HEK293 (cell line): ENCODE measurements around the gene DSCAM.

Experiments
- CTCF ChIP-seq: fragments of 450-650 bp; formaldehyde crosslinking; IDR thresholded peaks from 2 replicates; pipeline ENCODE4 v1.5.1; 2016; ENCODE audit warnings: missing biosample characterization, missing genetic modification characterization
- MEIS1 ChIP-seq: sonication (generic); formaldehyde crosslinking; IDR thresholded peaks from 2 replicates; pipeline ENCODE4 v1.8.1; 2022; ENCODE audit warnings: missing genetic modification reagents, mild to moderate bottlenecking, borderline replicate concordance
- MYNN ChIP-seq: fragments of 450-650 bp; formaldehyde crosslinking; IDR thresholded peaks from 2 replicates; pipeline ENCODE4 v1.5.1; 2016; ENCODE audit warnings: missing biosample characterization, missing genetic modification characterization, borderline replicate concordance
- SP2 ChIP-seq: fragments of 450-650 bp; formaldehyde crosslinking; IDR thresholded peaks from 2 replicates; pipeline ENCODE4 v1.5.1; 2016; ENCODE audit warnings: missing biosample characterization, missing genetic modification characterization
- ZFP69B ChIP-seq: fragments of 450-650 bp; formaldehyde crosslinking; IDR thresholded peaks from 2 replicates; pipeline ENCODE4 v1.5.1; 2016; ENCODE audit warnings: missing biosample characterization, missing genetic modification characterization
- ZNF146 ChIP-seq: fragments of 450-650 bp; formaldehyde crosslinking; IDR thresholded peaks from 2 replicates; pipeline ENCODE4 v1.5.1; 2016; ENCODE audit warnings: missing biosample characterization, missing genetic modification characterization
- ZNF157 ChIP-seq: fragments of 450-650 bp; formaldehyde crosslinking; IDR thresholded peaks from 2 replicates; pipeline ENCODE4 v1.5.1; 2016; ENCODE audit warnings: missing biosample characterization, missing genetic modification characterization
- ZNF274 ChIP-seq, 2 experiments: fragments of 200-500 bp in 1 of 2; fragments of 450-650 bp in 1 of 2; sonication (Bioruptor generic) in 1 of 2; formaldehyde crosslinking in 1 of 2; IDR thresholded peaks; 2 replicates each; pipeline versions ENCODE4 v1.5.1 to v1.6.1; 2014 to 2016; ENCODE audit warnings: borderline replicate concordance in 1 of 2, inconsistent platforms in 1 of 2, low read length in 1 of 2, missing biosample characterization in 1 of 2, missing genetic modification characterization in 1 of 2
- ZNF561 ChIP-seq: fragments of 450-650 bp; IDR thresholded peaks from 2 replicates; pipeline ENCODE4 v1.5.1; 2018; ENCODE audit warnings: missing biosample characterization, missing genetic modification characterization, borderline replicate concordance
- ZNF704 ChIP-seq: fragments of 450-650 bp; formaldehyde crosslinking; IDR thresholded peaks from 2 replicates; pipeline ENCODE4 v1.5.1; 2016; ENCODE audit warnings: missing biosample characterization, missing genetic modification characterization
- ZNF791 ChIP-seq: fragments of 450-650 bp; formaldehyde crosslinking; IDR thresholded peaks from 2 replicates; pipeline ENCODE4 v1.5.1; 2016; ENCODE audit warnings: missing biosample characterization, missing genetic modification characterization
- TF ChIP-seq, protein P1 (sequence below): sonication (generic); formaldehyde crosslinking; IDR thresholded peaks from 2 replicates; pipeline ENCODE4 v1.8.1; 2022; ENCODE audit warnings: mild to moderate bottlenecking, moderate library complexity, missing genetic modification reagents
- TF ChIP-seq, protein P2 (sequence below): fragments of 450-650 bp; formaldehyde crosslinking; IDR thresholded peaks from 2 replicates; pipeline ENCODE4 v1.5.1; 2016; ENCODE audit warnings: missing biosample characterization, missing genetic modification characterization
- TF ChIP-seq, protein P3 (sequence below): fragments of 450-650 bp; formaldehyde crosslinking; IDR thresholded peaks from 2 replicates; pipeline ENCODE4 v1.5.1; 2016; ENCODE audit warnings: missing biosample characterization, missing genetic modification characterization, borderline replicate concordance

DNA sequence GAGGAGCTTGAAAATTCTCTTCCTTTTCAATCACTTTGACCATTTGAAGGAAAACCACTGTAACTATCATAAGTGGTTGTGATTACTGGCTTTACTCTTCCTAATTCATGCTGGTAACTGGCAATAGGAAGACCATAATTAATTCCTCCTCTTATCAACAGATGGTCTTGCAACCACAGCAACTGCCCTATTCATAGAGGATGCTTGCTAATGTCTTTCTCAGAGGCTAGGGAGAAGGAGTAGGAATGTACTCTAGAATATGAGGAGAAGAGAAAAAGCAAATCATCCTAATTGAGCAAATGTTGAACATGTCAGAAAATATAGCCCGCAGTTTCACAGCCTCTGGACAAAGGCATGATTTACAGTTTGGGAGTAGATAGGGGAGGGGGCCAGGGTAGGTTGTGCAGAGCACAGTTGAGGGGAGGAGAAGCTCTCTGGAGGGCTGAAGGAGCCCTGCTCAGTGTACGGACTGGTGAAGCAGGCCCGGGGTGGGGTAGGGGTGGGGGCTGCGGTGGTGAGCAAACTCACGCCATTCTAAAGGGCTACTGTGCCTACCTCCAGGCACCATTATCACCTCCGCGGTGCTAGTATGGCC lies 786.8 kb downstream of the DSCAM start:
- TF ChIP-seq ZNF274 (IDR thresholded peaks at IDR 0.05; ENCODE audit: low read length) (no peak), ZNF274 (tag by site-specific recombination; IDR thresholded peaks at IDR 0.05; ENCODE audit: borderline replicate concordance) (no peak), CTCF (tag by site-specific recombination) (no peak), ZNF791 (tag by site-specific recombination) (no peak), ZFP69B (no peak), ZNF157 (tag by site-specific recombination) (no peak), MYNN (tag by site-specific recombination) (no peak), MEIS1 (CRISPR knock-in tag) (no peak), ZNF561 (tag by site-specific recombination) (no peak), SP2 (tag by site-specific recombination) (no peak), ZNF146 (tag by site-specific recombination) (no peak), ZNF704 (tag by site-specific recombination) (no peak)
- TF ChIP-seq, protein P1, sequence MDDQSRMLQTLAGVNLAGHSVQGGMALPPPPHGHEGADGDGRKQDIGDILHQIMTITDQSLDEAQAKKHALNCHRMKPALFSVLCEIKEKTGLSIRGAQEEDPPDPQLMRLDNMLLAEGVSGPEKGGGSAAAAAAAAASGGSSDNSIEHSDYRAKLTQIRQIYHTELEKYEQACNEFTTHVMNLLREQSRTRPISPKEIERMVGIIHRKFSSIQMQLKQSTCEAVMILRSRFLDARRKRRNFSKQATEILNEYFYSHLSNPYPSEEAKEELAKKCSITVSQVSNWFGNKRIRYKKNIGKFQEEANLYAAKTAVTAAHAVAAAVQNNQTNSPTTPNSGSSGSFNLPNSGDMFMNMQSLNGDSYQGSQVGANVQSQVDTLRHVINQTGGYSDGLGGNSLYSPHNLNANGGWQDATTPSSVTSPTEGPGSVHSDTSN (CRISPR knock-in tag) = no peak
- TF ChIP-seq, protein P2, sequence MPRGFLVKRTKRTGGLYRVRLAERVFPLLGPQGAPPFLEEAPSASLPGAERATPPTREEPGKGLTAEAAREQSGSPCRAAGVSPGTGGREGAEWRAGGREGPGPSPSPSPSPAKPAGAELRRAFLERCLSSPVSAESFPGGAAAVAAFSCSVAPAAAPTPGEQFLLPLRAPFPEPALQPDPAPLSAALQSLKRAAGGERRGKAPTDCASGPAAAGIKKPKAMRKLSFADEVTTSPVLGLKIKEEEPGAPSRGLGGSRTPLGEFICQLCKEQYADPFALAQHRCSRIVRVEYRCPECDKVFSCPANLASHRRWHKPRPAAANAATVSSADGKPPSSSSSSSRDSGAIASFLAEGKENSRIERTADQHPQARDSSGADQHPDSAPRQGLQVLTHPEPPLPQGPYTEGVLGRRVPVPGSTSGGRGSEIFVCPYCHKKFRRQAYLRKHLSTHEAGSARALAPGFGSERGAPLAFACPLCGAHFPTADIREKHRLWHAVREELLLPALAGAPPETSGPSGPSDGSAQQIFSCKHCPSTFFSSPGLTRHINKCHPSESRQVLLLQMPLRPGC (tag by site-specific recombination) = no peak
- TF ChIP-seq, protein P3, sequence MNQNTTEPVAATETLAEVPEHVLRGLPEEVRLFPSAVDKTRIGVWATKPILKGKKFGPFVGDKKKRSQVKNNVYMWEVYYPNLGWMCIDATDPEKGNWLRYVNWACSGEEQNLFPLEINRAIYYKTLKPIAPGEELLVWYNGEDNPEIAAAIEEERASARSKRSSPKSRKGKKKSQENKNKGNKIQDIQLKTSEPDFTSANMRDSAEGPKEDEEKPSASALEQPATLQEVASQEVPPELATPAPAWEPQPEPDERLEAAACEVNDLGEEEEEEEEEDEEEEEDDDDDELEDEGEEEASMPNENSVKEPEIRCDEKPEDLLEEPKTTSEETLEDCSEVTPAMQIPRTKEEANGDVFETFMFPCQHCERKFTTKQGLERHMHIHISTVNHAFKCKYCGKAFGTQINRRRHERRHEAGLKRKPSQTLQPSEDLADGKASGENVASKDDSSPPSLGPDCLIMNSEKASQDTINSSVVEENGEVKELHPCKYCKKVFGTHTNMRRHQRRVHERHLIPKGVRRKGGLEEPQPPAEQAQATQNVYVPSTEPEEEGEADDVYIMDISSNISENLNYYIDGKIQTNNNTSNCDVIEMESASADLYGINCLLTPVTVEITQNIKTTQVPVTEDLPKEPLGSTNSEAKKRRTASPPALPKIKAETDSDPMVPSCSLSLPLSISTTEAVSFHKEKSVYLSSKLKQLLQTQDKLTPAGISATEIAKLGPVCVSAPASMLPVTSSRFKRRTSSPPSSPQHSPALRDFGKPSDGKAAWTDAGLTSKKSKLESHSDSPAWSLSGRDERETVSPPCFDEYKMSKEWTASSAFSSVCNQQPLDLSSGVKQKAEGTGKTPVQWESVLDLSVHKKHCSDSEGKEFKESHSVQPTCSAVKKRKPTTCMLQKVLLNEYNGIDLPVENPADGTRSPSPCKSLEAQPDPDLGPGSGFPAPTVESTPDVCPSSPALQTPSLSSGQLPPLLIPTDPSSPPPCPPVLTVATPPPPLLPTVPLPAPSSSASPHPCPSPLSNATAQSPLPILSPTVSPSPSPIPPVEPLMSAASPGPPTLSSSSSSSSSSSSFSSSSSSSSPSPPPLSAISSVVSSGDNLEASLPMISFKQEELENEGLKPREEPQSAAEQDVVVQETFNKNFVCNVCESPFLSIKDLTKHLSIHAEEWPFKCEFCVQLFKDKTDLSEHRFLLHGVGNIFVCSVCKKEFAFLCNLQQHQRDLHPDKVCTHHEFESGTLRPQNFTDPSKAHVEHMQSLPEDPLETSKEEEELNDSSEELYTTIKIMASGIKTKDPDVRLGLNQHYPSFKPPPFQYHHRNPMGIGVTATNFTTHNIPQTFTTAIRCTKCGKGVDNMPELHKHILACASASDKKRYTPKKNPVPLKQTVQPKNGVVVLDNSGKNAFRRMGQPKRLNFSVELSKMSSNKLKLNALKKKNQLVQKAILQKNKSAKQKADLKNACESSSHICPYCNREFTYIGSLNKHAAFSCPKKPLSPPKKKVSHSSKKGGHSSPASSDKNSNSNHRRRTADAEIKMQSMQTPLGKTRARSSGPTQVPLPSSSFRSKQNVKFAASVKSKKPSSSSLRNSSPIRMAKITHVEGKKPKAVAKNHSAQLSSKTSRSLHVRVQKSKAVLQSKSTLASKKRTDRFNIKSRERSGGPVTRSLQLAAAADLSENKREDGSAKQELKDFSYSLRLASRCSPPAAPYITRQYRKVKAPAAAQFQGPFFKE (tag by site-specific recombination) = no peak
